Measurements from ENCODE around the gene KRTAP4-6. TPM values are rescaled to one million over a fixed set of nuclear protein-coding genes. Genes with fewer than 3 reads are reported as not detected.
"Not testable (repeated sequence)": the region's sequence is repeated elsewhere in the genome, so short reads cannot be mapped to it uniquely, and the experiment has no call there.

The KRTAP4-6 gene
- total RNA-seq, 1 donor from 2014 or later: not detected

GRCh38 chr17:41101586-41102259 lies 38.6 kb downstream of the KRTAP4-6 start, which contains the start of gene KRTAP4-16:
TSS of gene KRTAP4-16 (minus strand) at chr17:41102209. CDS start at chr17:41102209, 0 bp downstream.
- no peak for DNase-seq (ENCODE audit: extremely low spot score, unreplicated experiment)
- Mint-ChIP-seq H3K27ac (ENCODE audit: unreplicated experiment) (no peak within 1 kb of the TSS), H3K9me3 (ENCODE audit: unreplicated experiment) (no peaks in the 10 kb centered on the region), H3K4me3 (ENCODE audit: unreplicated experiment) (no peak within 1 kb of the TSS), H3K27me3 (ENCODE audit: unreplicated experiment) (no peaks in the 10 kb centered on the region), H3K4me1 (ENCODE audit: unreplicated experiment) (peaks cover 57% of the 10 kb centered on the region), H3K36me3 (ENCODE audit: unreplicated experiment) (no peaks in the 10 kb centered on the region)
- TF ChIP-seq CTCF (IDR thresholded peaks at IDR 0.05): no peak

DNA sequence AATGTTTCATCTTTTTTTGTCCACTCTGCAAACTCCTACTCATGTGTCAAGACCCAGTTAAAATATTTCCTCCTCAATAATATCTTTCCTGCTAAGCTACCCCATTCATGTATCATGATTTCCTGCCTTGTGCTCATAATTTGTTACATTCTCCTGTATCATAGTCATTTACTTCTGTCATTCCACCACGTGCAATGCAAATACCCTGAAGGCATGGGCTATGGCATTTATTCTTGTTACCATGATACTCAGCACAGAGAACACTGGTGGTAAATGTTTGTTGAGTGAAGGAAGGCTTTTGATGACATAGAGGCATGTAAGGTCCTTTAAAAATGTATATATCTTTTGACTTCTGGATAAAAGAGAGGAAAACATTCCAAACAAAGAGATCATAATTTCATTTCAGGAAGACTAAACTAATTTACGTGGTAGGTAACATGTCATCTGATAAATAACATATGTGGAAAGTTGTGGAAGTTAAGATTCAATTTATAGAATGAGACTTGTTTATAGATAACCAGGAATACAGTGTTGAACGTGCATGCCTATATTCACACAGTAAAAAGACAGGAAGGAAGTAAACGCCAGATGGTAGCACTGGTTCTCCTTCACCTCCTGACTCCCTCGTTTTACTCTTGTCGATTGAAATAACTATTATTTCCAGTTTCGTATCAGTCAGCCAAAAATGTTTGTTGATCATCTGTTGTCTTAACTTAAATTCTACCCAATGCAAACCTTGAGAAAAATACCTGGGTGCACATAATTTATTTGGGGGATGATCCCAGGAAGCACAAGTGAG lies 40.5 kb downstream of the KRTAP4-6 start:
- not testable (repeated sequence) for H3K27me3 Mint-ChIP-seq (ENCODE audit: unreplicated experiment); DNase-seq (ENCODE audit: extremely low spot score, unreplicated experiment); H3K36me3 Mint-ChIP-seq (ENCODE audit: unreplicated experiment); H3K4me3 Mint-ChIP-seq (ENCODE audit: unreplicated experiment); H3K9me3 Mint-ChIP-seq (ENCODE audit: unreplicated experiment)
- Mint-ChIP-seq H3K27ac (ENCODE audit: unreplicated experiment) (peak overlapping the region; percentile 79), H3K4me1 (ENCODE audit: unreplicated experiment) (peaks cover 53% of the 10 kb centered on the region)

GRCh38 chr17:41098481-41098880 lies 41.9 kb downstream of the KRTAP4-6 start:
- peak overlapping the region; percentile 73 for H3K27ac Mint-ChIP-seq (ENCODE audit: unreplicated experiment)
- no peaks in the 10 kb centered on the region for H3K9me3 Mint-ChIP-seq (ENCODE audit: unreplicated experiment)
- no peaks in the 10 kb centered on the region for H3K36me3 Mint-ChIP-seq (ENCODE audit: unreplicated experiment)
- no peak for DNase-seq (ENCODE audit: extremely low spot score, unreplicated experiment)
- no peak overlapping the region for H3K4me3 Mint-ChIP-seq (ENCODE audit: unreplicated experiment)
- no peaks in the 10 kb centered on the region for H3K27me3 Mint-ChIP-seq (ENCODE audit: unreplicated experiment)
- peaks cover 40% of the 10 kb centered on the region for H3K4me1 Mint-ChIP-seq (ENCODE audit: unreplicated experiment)
- TF ChIP-seq CTCF (IDR thresholded peaks at IDR 0.05): no peak

GRCh38 chr17:41098042-41098441 lies 42.3 kb downstream of the KRTAP4-6 start, which contains the start of gene KRTAP4-8:
TSS of gene KRTAP4-8 (minus strand) at chr17:41098142. CDS start at chr17:41098084, 58 bp downstream.
- H3K27me3 Mint-ChIP-seq (ENCODE audit: unreplicated experiment): no peaks in the 10 kb centered on the region
- DNase-seq (ENCODE audit: extremely low spot score, unreplicated experiment): no peak
- H3K27ac Mint-ChIP-seq (ENCODE audit: unreplicated experiment): peak within 1 kb of the TSS; percentile 73
- TF ChIP-seq CTCF (IDR thresholded peaks at IDR 0.05): no peak
- no peaks in the 10 kb centered on the region for H3K36me3 Mint-ChIP-seq (ENCODE audit: unreplicated experiment)
- H3K4me1 Mint-ChIP-seq (ENCODE audit: unreplicated experiment): peaks cover 36% of the 10 kb centered on the region
- no peaks in the 10 kb centered on the region for H3K9me3 Mint-ChIP-seq (ENCODE audit: unreplicated experiment)
- H3K4me3 Mint-ChIP-seq (ENCODE audit: unreplicated experiment): no peak within 1 kb of the TSS

DNA sequence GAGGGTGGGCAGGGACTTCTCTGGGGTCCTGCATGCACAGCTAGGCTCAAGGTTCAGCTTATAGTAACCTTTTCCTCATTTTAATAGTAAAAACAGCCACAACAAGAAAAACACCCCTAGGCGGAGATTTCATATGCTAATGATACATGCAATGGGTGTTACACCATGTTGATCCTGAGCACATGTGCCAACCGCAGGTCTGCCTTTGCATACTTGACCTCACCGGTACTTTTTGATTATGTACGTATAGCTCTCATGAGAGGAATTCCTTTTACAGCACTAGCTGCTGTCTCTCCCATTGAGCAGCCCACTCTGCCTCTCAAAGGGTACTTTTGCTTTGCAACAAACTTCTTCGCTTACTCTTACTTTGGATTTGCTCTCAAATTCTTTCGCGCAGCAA lies 44.3 kb downstream of the KRTAP4-6 start:
- peaks cover 35% of the 10 kb centered on the region for H3K4me1 Mint-ChIP-seq (ENCODE audit: unreplicated experiment)
- no peak for DNase-seq (ENCODE audit: extremely low spot score, unreplicated experiment)
- H3K27ac Mint-ChIP-seq (ENCODE audit: unreplicated experiment): no peak overlapping the region
- no peaks in the 10 kb centered on the region for H3K9me3 Mint-ChIP-seq (ENCODE audit: unreplicated experiment)
- TF ChIP-seq CTCF (IDR thresholded peaks at IDR 0.05): no peak
- H3K27me3 Mint-ChIP-seq (ENCODE audit: unreplicated experiment): no peaks in the 10 kb centered on the region
- no peak overlapping the region for H3K4me3 Mint-ChIP-seq (ENCODE audit: unreplicated experiment)
- H3K36me3 Mint-ChIP-seq (ENCODE audit: unreplicated experiment): no peaks in the 10 kb centered on the region

Other genes with a start within 250 kb of the KRTAP4-6 start
- not detected in 2 replicates for gene KRT23, start 202.9 kb downstream of the KRTAP4-6 start, total RNA-seq
- gene KRT39, start 173.6 kb downstream of the KRTAP4-6 start, total RNA-seq: not detected in 2 replicates
- gene KRT40, start 156.2 kb downstream of the KRTAP4-6 start, total RNA-seq: not detected in 2 replicates
- not detected in 2 replicates for gene KRTAP3-3, start 146.4 kb downstream of the KRTAP4-6 start, total RNA-seq
- gene KRTAP3-2, start 140.6 kb downstream of the KRTAP4-6 start, total RNA-seq: not detected in 2 replicates
- not detected in 2 replicates for gene KRTAP3-1, start 131.4 kb downstream of the KRTAP4-6 start, total RNA-seq
- gene KRTAP1-5, start 113.3 kb downstream of the KRTAP4-6 start, total RNA-seq: not detected in 2 replicates
- gene KRTAP1-4, start 110.3 kb downstream of the KRTAP4-6 start, total RNA-seq: not detected in 2 replicates
- gene KRTAP1-3, start 105.7 kb downstream of the KRTAP4-6 start, total RNA-seq: not detected in 2 replicates
- not detected in 2 replicates for gene KRTAP1-1, start 99.1 kb downstream of the KRTAP4-6 start, total RNA-seq
- not detected in 2 replicates for gene KRTAP2-1, start 93.2 kb downstream of the KRTAP4-6 start, total RNA-seq
- gene KRTAP2-2, start 85.3 kb downstream of the KRTAP4-6 start, total RNA-seq: not detected in 2 replicates
- not detected in 2 replicates for gene KRTAP2-3, start 80.4 kb downstream of the KRTAP4-6 start, total RNA-seq
- not detected in 2 replicates for gene KRTAP2-4, start 74.7 kb downstream of the KRTAP4-6 start, total RNA-seq
- gene KRTAP4-7, start 56.4 kb downstream of the KRTAP4-6 start, total RNA-seq: not detected in 2 replicates
- gene KRTAP4-8, start 42.4 kb downstream of the KRTAP4-6 start, total RNA-seq: not detected in 2 replicates
- gene KRTAP4-16, start 38.3 kb downstream of the KRTAP4-6 start, total RNA-seq: not detected in 2 replicates
- gene KRTAP4-9, start 35.2 kb downstream of the KRTAP4-6 start, total RNA-seq: not detected in 2 replicates
- gene KRTAP4-11, start 22.2 kb downstream of the KRTAP4-6 start, total RNA-seq: not detected in 2 replicates
- gene KRTAP4-12, start 16.4 kb downstream of the KRTAP4-6 start, total RNA-seq: not detected in 2 replicates
- gene KRTAP4-5, start 9.3 kb upstream of the KRTAP4-6 start, total RNA-seq: not detected in 2 replicates
- not detected in 2 replicates for gene KRTAP4-4, start 20.2 kb upstream of the KRTAP4-6 start, total RNA-seq
- not detected in 2 replicates for gene KRTAP4-3, start 27.7 kb upstream of the KRTAP4-6 start, total RNA-seq
- not detected in 2 replicates for gene KRTAP4-2, start 37.7 kb upstream of the KRTAP4-6 start, total RNA-seq
- gene KRTAP4-1, start 44.4 kb upstream of the KRTAP4-6 start, total RNA-seq: not detected in 2 replicates
- not detected in 2 replicates for gene KRTAP9-1, start 49.3 kb upstream of the KRTAP4-6 start, total RNA-seq
- gene KRTAP9-2, start 86.1 kb upstream of the KRTAP4-6 start, total RNA-seq: not detected in 2 replicates
- not detected in 2 replicates for gene KRTAP9-3, start 91.9 kb upstream of the KRTAP4-6 start, total RNA-seq
- not detected in 2 replicates for gene KRTAP9-8, start 97.5 kb upstream of the KRTAP4-6 start, total RNA-seq
- gene KRTAP9-4, start 109.1 kb upstream of the KRTAP4-6 start, total RNA-seq: not detected in 2 replicates
- gene KRTAP9-9, start 114.8 kb upstream of the KRTAP4-6 start, total RNA-seq: not detected in 2 replicates
- gene KRTAP9-6, start 124.8 kb upstream of the KRTAP4-6 start, total RNA-seq: not detected in 2 replicates
- not detected in 2 replicates for gene KRTAP9-7, start 135.2 kb upstream of the KRTAP4-6 start, total RNA-seq
- not detected in 2 replicates for gene KRTAP29-1, start 162.3 kb upstream of the KRTAP4-6 start, total RNA-seq
- not detected in 2 replicates for gene KRTAP16-1, start 168.8 kb upstream of the KRTAP4-6 start, total RNA-seq
- gene KRTAP17-1, start 175.2 kb upstream of the KRTAP4-6 start, total RNA-seq: not detected in 2 replicates
- not detected in 2 replicates for gene KRT33A, start 210.3 kb upstream of the KRTAP4-6 start, total RNA-seq
- gene KRT33B, start 229.3 kb upstream of the KRTAP4-6 start, total RNA-seq: not detected in 2 replicates
- gene KRT34, start 241.8 kb upstream of the KRTAP4-6 start, total RNA-seq: not detected in 2 replicates

Measured in osteocyte (in vitro differentiated cells).